Choroid plexus epithelial cell (primary cell): ENCODE results near the gene NOS3.
A peak's percentile ranks its signal among the peaks of the same experiment; 100 is the strongest.

Experiments used
- DNase-seq: peaks from one replicate; pipeline ENCODE4 v3.0.0-alpha.2; 2010; ENCODE audit warnings: low read depth
- H3K4me3 ChIP-seq: 2 replicates; pipeline ENCODE4 v1.5.1; 2011; ENCODE audit warnings: low read depth, mild to moderate bottlenecking, control low read depth, low read length, moderate library complexity
- CTCF ChIP-seq: conservative IDR thresholded peaks from 2 replicates; pipeline ENCODE4 v1.5.1; 2011; ENCODE audit warnings: low read depth, mild to moderate bottlenecking, control low read depth, inconsistent platforms, low read length, moderate library complexity

Gene NOS3

DNA sequence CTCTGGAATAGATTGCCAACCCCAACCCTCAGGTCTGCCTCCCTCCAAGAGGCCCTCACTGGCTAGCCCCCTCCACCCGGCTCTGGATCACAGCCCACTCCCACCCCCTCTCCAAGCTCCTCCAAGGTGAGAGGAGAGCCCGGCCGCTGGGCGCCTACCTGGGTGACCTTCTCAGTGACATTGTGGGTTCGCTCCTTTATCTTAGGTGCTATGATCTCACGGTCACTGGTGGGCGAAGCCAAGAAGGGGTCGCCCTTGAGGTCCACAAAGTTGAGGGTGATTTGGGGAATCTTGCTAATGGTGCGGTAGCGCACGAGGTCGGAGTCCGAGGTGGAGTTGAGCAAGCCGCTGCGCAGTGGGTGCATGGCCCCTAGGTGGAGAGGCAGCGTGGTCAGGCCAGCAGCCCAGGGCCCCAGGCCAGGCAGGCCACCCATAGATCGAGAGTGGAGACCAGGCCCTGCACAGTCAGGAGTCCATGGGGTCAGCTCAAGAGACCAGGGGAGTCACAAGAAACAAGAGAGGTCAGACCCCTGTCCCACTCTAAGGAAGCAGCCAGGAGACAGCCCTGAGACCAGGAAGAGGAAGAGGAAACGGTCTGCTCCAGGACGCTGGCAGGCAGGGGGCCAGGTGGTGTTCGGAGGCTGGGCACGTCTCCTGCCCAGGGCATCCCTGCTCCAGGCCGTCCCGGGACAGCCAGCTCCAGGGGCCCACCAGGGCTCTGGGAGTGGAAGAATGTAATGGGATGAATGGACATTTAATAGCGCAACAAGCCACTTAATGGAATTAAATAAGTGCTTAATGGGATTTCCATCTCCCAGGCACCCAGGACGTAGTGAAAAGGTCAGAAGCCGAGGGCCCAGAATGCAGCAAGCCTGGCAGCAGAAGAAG, 33.4 kb upstream of the NOS3 start:
- H3K4me3 ChIP-seq: no peak overlapping the region
- DNase-seq: no peak
- TF ChIP-seq CTCF: no peak

- no peak for TF ChIP-seq CTCF
- no peak overlapping the region for H3K4me3 ChIP-seq
- DNase-seq: no peak
Measured at GRCh38 chr7:150958062-150958552, 32.7 kb upstream of the NOS3 start.

- H3K4me3 ChIP-seq: no peak overlapping the region
- DNase-seq: no peak
- no peak for TF ChIP-seq CTCF
Measured at GRCh38 chr7:150958597-150958996, 32.2 kb upstream of the NOS3 start.

DNA sequence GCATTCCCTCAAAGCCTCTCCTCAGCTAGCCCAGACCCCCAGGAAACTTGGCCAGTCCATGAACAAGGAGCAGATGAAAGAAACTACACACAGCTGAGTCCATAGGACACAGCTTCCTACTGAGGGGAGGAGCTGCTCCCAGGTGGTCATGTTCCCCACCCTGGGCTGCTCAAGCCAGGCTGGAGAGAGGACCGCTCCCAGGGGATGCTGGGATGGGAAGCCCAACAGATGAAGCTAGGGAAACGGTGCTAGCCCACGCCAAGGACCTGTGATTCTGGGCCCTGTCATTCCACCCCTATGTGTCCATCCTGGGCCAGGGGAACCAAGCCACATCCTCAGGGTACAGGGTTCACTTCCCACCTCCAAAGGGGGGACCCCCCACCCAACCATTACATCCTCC, 31.7 kb upstream of the NOS3 start:
- no peak for TF ChIP-seq CTCF
- DNase-seq: no peak
- no peak overlapping the region for H3K4me3 ChIP-seq

DNA sequence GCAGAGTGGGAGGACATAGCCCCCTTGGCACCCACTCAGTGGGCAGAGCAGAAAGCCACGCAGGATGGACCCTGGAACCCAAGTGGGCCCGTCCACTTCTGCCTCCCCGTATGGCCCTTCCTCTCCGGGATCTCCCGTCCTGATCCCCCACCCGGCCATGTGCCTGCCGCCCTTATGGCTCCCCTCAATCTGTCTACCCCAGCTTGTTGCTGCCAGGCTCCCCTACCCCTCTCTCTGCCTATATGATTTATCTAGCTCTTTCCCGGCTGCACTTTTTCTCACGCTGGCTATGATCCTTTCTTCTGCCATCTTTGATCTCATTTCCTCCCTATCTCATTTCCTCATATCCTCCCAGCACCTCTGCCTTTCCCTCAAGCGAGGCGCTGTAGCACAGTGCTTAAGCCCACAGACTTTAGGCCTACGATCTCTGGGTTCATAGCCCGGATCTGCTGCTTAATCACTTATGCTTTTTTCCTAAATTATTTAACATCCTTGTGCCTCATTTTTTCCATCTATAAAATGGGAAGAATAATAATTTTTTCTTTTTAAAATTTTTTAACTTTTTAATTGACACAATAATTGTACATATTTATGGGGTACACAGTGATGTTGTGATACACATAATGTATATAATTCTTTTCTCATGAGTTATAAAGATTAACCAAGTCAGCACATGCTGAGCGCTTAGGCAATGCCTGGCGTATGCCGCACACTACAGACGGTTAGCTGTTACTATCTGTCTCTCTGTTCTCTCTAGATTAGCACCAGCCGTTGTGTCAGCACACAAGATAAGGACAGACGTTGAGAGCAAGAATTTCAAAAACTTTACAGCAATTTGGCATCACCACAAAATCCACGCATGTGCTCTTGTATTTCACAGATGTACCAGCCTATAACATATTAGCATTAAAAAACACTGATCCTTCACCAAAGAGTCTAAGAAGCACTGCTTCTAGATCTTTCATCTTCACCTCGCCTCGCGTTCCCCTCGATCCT, 30.8 kb upstream of the NOS3 start:
- no peak for TF ChIP-seq CTCF
- no peak for DNase-seq
- H3K4me3 ChIP-seq: no peak overlapping the region

DNA sequence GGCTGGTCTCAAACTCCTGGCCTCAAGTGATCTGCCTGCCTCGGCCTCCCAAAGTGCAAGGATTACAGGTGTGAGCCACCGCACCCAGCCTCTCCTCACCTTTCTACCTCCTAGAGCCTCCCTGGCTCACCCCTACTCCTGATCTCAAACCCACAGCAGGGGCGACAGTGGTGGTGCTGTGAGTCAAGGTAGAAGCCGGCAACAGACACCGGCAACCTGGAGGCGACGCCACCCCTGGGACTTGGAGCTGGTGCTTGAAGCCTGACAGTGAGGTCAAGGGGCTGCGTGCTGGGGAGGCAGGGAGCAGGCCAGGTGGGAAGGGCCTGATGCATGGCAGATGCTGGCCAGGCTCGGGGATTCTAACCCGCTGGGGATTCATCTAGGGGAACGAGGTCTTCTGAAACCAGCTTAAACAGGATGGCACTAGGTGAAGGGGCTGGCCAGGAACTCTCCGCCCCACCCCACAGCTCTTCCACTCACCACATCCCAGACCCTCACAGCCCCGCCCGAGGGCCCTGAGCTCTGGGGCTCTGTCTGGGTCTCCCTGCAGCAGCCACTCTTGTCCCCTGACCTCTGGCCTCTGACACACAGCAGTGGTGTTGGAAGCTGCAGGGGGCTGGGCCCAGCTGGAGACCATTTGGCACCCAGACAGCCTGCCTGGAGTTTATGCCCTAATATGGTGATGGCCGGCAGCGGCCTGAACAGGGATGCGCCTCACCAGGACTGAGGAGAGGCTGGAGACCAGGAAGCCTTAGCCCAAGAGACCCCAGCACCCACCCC, 29.1 kb upstream of the NOS3 start:
- peak; percentile 67 for DNase-seq
- no peak for TF ChIP-seq CTCF
- no peak overlapping the region for H3K4me3 ChIP-seq
